Smooth muscle cell (in vitro differentiated cells): ENCODE measurements around the gene FCGR2B. TPM values are rescaled to one million over a fixed set of nuclear protein-coding genes. Genes with fewer than 3 reads are reported as not detected.
A peak's percentile ranks its signal among the peaks of the same experiment; 100 is the strongest.
"Not testable (repeated sequence)": the region's sequence is repeated elsewhere in the genome, so short reads cannot be mapped to it uniquely, and the experiment has no call there.

Experiments
- DNase-seq: peaks from one replicate; lab custom pipeline; 2025; ENCODE audit not compliant: unreplicated experiment; lab: John Stamatoyannopoulos, UW
- H2AFZ ChIP-seq: fragments of 200-600 bp; sonication (generic); 2 replicates; pipeline ENCODE4 v1.6.0; 2016; ENCODE audit warnings: antibody characterized with exemption, low read depth, mild to moderate bottlenecking
- H3F3A ChIP-seq: fragments of 200-600 bp; sonication (generic); 2 replicates; pipeline ENCODE4 v1.6.0; 2017; ENCODE audit warnings: antibody characterized with exemption, low read depth
- H3K27ac ChIP-seq: fragments of 200-600 bp; sonication (generic); 2 replicates; pipeline ENCODE4 v1.5.1; 2016; ENCODE audit warnings: low read depth, mild to moderate bottlenecking
- H3K27me3 ChIP-seq: fragments of 200-600 bp; sonication (generic); 2 replicates; pipeline ENCODE4 v1.6.1; 2016; ENCODE audit warnings: low read depth, mild to moderate bottlenecking
- H3K36me3 ChIP-seq: fragments of 200-600 bp; sonication (generic); 2 replicates; pipeline ENCODE4 v1.5.1; 2016; ENCODE audit warnings: low read depth
- H3K4me1 ChIP-seq: fragments of 200-600 bp; sonication (generic); 2 replicates; pipeline ENCODE4 v1.5.1; 2016; ENCODE audit warnings: low read depth
- H3K4me2 ChIP-seq: fragments of 200-600 bp; sonication (generic); 2 replicates; pipeline ENCODE4 v1.6.0; 2016; ENCODE audit warnings: mild to moderate bottlenecking
- H3K4me3 ChIP-seq: fragments of 200-600 bp; sonication (generic); 2 replicates; pipeline ENCODE4 v1.5.1; 2016; ENCODE audit warnings: mild to moderate bottlenecking
- H3K79me2 ChIP-seq: fragments of 200-600 bp; sonication (generic); 2 replicates; pipeline ENCODE4 v1.6.0; 2016; ENCODE audit warnings: low read depth, mild to moderate bottlenecking
- H3K9ac ChIP-seq: fragments of 200-600 bp; sonication (generic); 2 replicates; pipeline ENCODE4 v1.6.0; 2016; ENCODE audit warnings: low read depth
- H3K9me3 ChIP-seq: fragments of 200-600 bp; sonication (generic); replicated peaks from 2 replicates; pipeline ENCODE4 v1.5.1; 2016; ENCODE audit warnings: low read depth
- H4K20me1 ChIP-seq: fragments of 200-600 bp; sonication (generic); 2 replicates; pipeline ENCODE4 v1.6.0; 2016; ENCODE audit warnings: low read depth
- WGBS: methylation state at CpG from one replicate; pipeline ENCODE4 v1.1.7; 2016; ENCODE audit warnings: low lambda C conversion rate; 5-methylcytosine and 5-hydroxymethylcytosine counted together
- polyA plus RNA-seq: library from polyadenylated mRNA; unstranded; fragments of >200 nt; fragmentation: Nextera tagmentation; extraction: Ambion mirVana; gene quantifications from 2 replicates; pipeline ENCODE4 v1.2.1, GENCODE V29; 2016
- total RNA-seq: library from RNA; depleted of rRNA; stranded (reverse); fragments of >200 nt; gene quantifications from 2 replicates; pipeline ENCODE4 v1.2.3, GENCODE V29; 2014

Gene FCGR2B
- total RNA-seq (not detected in 2 replicates), polyA plus RNA-seq (not detected in 2 replicates)

- H3K4me3 ChIP-seq, H3K4me1 ChIP-seq, H3K27ac ChIP-seq, H3K4me2 ChIP-seq, H3F3A ChIP-seq, H3K9me3 ChIP-seq, H3K27me3 ChIP-seq, H3K79me2 ChIP-seq, H3K9ac ChIP-seq, H3K36me3 ChIP-seq, H4K20me1 ChIP-seq, H2AFZ ChIP-seq, DNase-seq: not testable (repeated sequence)
- no CpG with 5 or more reads among the region's 4 CpGs for WGBS
Observed at GRCh38 chr1:161662684-161663339, at the start of gene FCGR2B. FCGR2B (plus strand) TSS chr1:161663143; CDS start chr1:161663242, 99 bp downstream.

- not testable (repeated sequence) for H3K79me2 ChIP-seq, DNase-seq, H3K36me3 ChIP-seq, H2AFZ ChIP-seq, H3K9ac ChIP-seq, H3K4me3 ChIP-seq, H3K27ac ChIP-seq, H3K27me3 ChIP-seq, H4K20me1 ChIP-seq, H3K4me2 ChIP-seq, H3F3A ChIP-seq, H3K4me1 ChIP-seq, H3K9me3 ChIP-seq
- WGBS, result 93% methylated on average over 24 of the region's 30 CpGs
Observed at GRCh38 chr1:161616417-161616816, 46.5 kb upstream of the FCGR2B start.

- H3K4me1 ChIP-seq, H3F3A ChIP-seq, H3K27me3 ChIP-seq, H4K20me1 ChIP-seq, H3K4me3 ChIP-seq, H3K36me3 ChIP-seq, H3K4me2 ChIP-seq, H3K27ac ChIP-seq, H3K9me3 ChIP-seq, H3K9ac ChIP-seq, DNase-seq, H3K79me2 ChIP-seq, H2AFZ ChIP-seq: not testable (repeated sequence)
- WGBS, result 83% methylated on average over 4 of the region's 4 CpGs
Observed at GRCh38 chr1:161618517-161618916, 44.4 kb upstream of the FCGR2B start.

GRCh38 chr1:161620399-161620798, 42.5 kb upstream of the FCGR2B start:
- H4K20me1 ChIP-seq, H3K9ac ChIP-seq, DNase-seq, H3K4me2 ChIP-seq, H3K27ac ChIP-seq, H3K4me1 ChIP-seq, H3K27me3 ChIP-seq, H3K36me3 ChIP-seq, H3K79me2 ChIP-seq, H2AFZ ChIP-seq, H3F3A ChIP-seq, H3K9me3 ChIP-seq: not testable (repeated sequence)
- H3K4me3 ChIP-seq, result peak overlapping the region; percentile 71
- WGBS, result 92% methylated on average over 7 of the region's 7 CpGs

DNA sequence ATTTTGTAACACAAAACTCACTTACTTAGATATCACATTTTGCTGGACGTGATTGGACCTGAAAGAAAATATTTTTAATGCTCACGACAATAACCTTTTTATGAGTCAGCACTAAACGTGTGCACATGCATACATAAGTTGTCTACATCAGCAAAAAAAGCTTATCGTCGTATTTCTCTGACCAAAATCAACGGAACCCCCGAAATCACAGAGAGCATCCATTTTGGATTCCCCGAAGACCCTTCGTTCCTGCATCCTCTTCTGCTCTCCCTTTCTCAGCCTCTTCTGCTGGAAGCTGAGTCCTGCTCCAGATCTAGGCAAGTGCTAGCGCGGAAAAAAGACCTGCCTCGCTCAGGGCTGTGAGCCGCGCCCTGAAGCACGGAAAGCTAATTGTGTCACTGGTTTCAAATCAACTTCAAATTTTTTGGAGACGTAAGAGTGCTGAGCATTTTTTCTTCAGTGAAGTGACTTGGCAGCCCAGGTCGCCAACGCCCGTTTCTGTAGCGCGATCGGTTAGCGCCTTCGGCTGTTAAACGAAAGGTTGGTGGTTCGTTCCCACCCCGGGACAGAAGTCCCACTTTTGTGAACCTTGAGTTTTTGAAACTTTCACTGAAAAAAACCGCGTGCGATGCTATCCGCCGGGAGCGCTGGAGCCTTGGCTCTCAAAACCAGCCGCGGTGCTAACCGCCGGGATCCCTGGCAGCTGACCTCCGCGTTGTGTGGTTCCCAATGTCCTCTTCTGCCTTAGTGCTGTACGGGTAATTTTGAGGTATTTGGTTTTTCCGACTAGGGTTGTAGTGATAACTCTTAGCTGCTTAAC, 41.6 kb upstream of the FCGR2B start:
- peak; percentile 13 for DNase-seq
- peak overlapping the region; percentile 90 for H3K4me2 ChIP-seq
- H3F3A ChIP-seq, H3K27ac ChIP-seq, H3K79me2 ChIP-seq, H4K20me1 ChIP-seq, H3K9me3 ChIP-seq, H3K4me1 ChIP-seq, H3K36me3 ChIP-seq, H3K27me3 ChIP-seq, H3K9ac ChIP-seq: not testable (repeated sequence)
- H3K4me3 ChIP-seq, result peak overlapping the region; percentile 71
- H2AFZ ChIP-seq, result peak overlapping the region; percentile 77
- 2% methylated on average over 41 of the region's 41 CpGs for WGBS

GRCh38 chr1:161622054-161622453, 40.9 kb upstream of the FCGR2B start:
- DNase-seq, H3K9me3 ChIP-seq, H3F3A ChIP-seq, H3K36me3 ChIP-seq, H3K27me3 ChIP-seq, H4K20me1 ChIP-seq, H2AFZ ChIP-seq, H3K9ac ChIP-seq, H3K27ac ChIP-seq, H3K79me2 ChIP-seq, H3K4me1 ChIP-seq: not testable (repeated sequence)
- Histone ChIP-seq H3K4me3 (peak overlapping the region; percentile 71), H3K4me2 (peak overlapping the region; percentile 90)
- 70% methylated on average over 8 of the region's 8 CpGs for WGBS

GRCh38 chr1:161623401-161624051, 39.4 kb upstream of the FCGR2B start:
- not testable (repeated sequence) for H3K79me2 ChIP-seq

DNA sequence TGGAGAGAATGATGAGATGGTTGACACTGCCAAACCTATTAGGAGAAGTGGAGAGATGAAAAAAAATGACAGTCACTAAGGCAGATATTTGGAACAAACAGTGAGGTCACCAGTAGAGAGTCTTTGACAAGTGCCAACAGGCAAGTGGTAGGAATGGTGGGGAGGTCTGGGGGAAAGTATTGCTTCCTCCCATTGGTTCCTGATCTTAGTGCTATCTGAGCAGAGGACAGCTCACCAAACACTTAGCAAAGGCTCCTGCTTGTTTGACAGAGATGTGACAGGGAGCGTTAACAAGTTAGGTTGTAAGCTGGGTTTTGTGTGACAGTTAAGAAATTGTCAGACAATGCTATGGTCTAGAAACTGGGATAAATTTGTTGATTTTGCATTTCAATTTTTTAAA, 38.3 kb upstream of the FCGR2B start:
- not testable (repeated sequence) for H3K36me3 ChIP-seq, H3K9me3 ChIP-seq, H3F3A ChIP-seq, H3K4me3 ChIP-seq, H2AFZ ChIP-seq, H3K27me3 ChIP-seq, H3K9ac ChIP-seq, H3K79me2 ChIP-seq, H4K20me1 ChIP-seq, H3K27ac ChIP-seq, DNase-seq, H3K4me1 ChIP-seq, H3K4me2 ChIP-seq
- WGBS, result 64% methylated on average over 1 of the region's 1 CpG

More at GRCh38 chr1:161623401-161624051, 39.4 kb upstream of the FCGR2B start:
- not testable (repeated sequence) for H3K9me3 ChIP-seq, H3K4me1 ChIP-seq, H3K27ac ChIP-seq, H3K4me2 ChIP-seq, H3K9ac ChIP-seq, H4K20me1 ChIP-seq, DNase-seq, H2AFZ ChIP-seq, H3K27me3 ChIP-seq, H3K4me3 ChIP-seq, H3K36me3 ChIP-seq, H3F3A ChIP-seq
- WGBS, result 95% methylated on average over 6 of the region's 6 CpGs
